ENCODE results near the gene UGT1A3.

DNA sequence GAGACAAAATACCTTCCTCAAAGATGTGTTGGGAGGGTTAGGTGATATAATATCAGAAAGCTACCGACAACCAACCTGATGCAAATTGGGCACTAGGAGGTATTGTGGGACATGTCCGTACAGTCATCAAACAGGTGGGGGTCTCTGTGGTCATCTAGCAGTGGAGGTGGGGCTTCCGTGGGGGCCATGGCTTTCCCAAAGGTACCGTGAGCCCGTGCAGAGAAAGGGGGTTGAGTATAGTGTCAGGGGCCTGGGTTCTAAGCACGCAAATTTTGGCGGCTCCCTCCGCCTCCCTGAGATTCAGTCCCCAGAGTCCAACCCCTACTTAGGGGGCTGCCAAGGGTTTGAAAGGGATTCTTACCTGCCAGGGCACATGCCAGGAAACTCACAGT, 92.9 kb downstream of the UGT1A3 start:
- TF ChIP-seq, protein P1, sequence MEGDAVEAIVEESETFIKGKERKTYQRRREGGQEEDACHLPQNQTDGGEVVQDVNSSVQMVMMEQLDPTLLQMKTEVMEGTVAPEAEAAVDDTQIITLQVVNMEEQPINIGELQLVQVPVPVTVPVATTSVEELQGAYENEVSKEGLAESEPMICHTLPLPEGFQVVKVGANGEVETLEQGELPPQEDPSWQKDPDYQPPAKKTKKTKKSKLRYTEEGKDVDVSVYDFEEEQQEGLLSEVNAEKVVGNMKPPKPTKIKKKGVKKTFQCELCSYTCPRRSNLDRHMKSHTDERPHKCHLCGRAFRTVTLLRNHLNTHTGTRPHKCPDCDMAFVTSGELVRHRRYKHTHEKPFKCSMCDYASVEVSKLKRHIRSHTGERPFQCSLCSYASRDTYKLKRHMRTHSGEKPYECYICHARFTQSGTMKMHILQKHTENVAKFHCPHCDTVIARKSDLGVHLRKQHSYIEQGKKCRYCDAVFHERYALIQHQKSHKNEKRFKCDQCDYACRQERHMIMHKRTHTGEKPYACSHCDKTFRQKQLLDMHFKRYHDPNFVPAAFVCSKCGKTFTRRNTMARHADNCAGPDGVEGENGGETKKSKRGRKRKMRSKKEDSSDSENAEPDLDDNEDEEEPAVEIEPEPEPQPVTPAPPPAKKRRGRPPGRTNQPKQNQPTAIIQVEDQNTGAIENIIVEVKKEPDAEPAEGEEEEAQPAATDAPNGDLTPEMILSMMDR (IDR thresholded peaks at IDR 0.05; ENCODE audit: insufficient read depth, low read length, poor library complexity, severe bottlenecking) = no peak
- no peak for TF ChIP-seq EZH2phosphoT487 (conservative IDR thresholded peaks at IDR 0.05; ENCODE audit: low read length)
